Caki2 (cell line): ENCODE results near the gene MPI. TPM values are rescaled to one million over a fixed set of nuclear protein-coding genes. Genes with fewer than 3 reads are reported as not detected.
"Not testable (repeated sequence)": the region's sequence is repeated elsewhere in the genome, so short reads cannot be mapped to it uniquely, and the experiment has no call there.

ENCODE experiments used
- DNase-seq: peaks from one replicate; pipeline ENCODE4 v3.0.0-alpha.2; 2015; ENCODE audit warnings: low read depth
- in situ Hi-C: cut with HindIII; loops from 2 replicates; pipeline ENCODE4 v1.10.0; 2016; ENCODE audit warnings: low sequenced_read_pairs, low pct_unique_long_range_greater_than_20kb, mixed read lengths
- total RNA-seq: library from RNA; depleted of rRNA; stranded (reverse); fragments of >200 nt; shearing (Covaris generic); gene quantifications from 2 replicates; pipeline ENCODE4 v1.2.3, GENCODE V29; 2014; ENCODE audit warnings: low replicate concordance

The MPI gene
- total RNA-seq, 1 experiment from 2014 or later: 117 TPM

DNA sequence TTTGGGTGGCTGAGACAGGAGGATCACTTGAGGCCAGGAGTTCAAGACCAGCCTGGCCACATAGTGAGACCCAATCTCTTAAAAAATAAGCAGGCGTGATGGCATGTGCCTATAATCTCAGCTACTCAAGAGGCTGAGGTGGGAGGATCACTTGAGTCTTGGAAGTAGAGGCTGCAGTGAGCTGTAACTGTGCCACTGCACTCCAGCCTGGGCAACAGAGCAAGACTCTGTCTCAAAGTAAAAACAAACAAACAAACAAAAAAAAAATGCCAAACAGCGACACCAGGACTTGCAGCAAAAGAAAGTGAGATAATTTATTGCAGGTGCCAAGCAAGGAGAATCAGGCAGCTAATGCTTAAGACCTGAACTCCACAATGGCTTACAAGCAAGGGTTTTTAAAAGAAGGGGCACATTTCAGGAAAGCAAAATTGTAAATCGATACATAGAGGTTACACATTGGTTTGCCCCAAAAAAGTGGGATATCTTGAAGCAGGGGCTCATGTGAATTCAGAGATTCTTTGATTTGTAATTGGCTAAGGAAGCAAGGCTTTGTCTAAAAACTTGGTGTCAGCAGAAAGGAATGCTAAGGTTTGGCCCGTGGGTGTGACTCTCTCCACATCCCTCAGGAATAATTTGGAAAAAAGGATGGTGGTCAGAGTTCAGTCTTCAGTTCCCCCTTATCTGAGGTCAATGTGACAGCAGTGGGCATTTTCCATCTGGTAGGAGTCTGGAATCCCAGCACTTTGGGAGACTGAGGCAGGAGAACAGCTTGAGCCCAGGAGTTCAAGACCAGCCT is 5.2 kb upstream of the MPI start:
- DNase-seq: no peak
- in situ Hi-C loops: no loop called here

DNA sequence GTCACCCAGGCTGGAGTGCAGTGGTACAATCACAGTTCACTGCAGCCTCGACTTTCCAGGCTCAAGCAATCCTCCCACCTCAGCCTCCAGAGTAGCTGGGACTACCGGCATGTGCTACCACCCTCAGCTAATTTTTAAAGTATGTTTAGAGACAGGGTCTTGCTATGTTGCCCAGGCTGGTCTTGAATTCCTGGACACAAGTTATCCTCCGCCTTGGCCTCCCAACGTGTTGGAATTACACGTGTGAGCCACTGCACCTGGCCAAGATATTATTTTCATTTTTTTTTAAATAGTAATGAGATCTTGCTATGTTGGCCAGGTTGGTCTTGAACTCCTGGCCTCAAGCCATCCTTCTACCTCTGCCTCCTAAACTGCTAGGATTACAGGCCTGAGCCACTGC is 4.4 kb upstream of the MPI start:
- no peak for DNase-seq
- in situ Hi-C loops: no loop called here

DNA sequence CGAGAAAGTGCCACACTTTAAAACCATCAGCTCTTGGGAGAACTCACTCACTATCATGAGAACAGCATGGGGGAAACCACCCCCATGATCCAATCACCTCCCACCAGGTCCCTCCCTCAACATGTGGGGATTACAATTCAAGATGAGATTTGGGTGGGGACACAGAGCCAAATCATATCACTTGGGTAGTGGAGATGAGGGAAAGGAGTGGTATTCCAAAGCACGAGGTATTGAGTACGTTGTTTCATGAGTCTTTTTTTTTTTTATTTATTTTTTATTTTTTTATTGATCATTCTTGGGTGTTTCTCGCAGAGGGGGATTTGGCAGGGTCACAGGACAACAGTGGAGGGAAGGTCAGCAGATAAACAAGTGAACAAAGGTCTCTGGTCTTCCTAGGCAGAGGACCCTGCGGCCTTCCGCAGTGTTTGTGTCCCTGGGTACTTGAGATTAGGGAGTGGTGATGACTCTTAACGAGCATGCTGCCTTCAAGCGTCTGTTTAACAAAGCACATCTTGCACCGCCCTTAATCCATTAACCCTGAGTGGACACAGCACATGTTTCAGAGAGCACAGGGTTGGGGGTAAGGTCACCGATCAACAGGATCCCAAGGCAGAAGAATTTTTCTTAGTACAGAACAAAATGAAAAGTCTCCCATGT is 2.2 kb upstream of the MPI start:
- DNase-seq, in situ Hi-C loops: not testable (repeated sequence)

DNA sequence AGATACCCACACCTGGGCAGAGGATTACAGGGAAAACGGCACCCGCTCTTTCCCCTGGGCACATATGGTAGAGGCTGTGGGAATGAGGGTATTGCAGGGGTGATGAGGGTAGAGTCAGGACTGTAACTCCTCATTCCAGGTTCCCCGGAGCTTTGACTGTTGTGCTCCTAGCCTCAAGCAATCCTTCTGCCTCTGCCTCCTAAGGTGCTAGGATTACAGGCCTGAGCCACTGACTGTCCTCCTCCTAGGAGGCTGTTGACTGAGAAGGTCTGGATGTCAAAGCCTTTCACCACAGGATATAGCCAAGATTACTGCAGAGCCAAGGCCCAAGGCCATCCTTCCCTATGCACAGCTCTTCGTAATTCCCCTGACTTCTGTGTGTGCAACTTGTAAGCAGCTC is 1.1 kb upstream of the MPI start:
- no peak for DNase-seq
- in situ Hi-C loops: no loop called here

DNA sequence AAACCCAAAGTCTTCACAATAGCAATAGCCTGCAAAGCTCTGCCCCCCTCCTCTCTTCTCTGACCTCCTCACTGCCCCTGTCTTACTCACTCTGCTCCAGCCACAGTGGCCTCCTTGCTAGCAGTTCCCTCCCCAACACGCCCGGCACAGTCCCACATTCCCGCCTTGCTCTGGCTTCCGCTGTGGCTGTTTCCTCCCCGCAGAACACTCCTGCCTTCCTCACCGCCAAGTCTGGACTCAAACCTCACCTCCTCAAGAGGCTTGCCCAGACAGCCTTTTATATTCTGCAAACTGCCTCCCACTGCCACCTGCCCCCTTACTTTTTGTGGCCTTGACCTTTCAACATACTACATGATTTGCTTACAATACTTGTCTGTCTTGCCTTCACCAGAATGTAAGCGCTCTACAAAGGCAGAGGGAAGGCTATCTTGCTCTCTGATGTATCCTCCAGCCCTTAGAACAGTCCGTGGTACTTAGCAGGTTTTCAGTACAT is 406 bp upstream of the MPI start:
- in situ Hi-C loops: no loop called here
- no peak for DNase-seq

DNA sequence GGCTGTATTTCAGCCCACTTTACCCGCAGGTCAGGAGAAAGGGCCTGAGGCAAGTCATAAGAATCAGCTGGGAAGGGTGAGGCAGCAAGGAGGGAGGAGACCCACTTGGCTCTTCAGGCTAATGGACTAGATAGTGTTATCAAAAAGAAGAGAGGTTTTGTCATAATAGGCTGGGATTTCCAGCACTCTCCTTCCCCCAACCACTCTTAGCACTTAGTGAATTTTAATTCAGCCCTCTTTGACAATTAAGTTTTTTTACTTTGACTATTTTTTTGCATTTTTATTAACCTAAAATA is 771 bp downstream of the MPI start:
- no peak for DNase-seq
- in situ Hi-C loops: no loop called here

DNA sequence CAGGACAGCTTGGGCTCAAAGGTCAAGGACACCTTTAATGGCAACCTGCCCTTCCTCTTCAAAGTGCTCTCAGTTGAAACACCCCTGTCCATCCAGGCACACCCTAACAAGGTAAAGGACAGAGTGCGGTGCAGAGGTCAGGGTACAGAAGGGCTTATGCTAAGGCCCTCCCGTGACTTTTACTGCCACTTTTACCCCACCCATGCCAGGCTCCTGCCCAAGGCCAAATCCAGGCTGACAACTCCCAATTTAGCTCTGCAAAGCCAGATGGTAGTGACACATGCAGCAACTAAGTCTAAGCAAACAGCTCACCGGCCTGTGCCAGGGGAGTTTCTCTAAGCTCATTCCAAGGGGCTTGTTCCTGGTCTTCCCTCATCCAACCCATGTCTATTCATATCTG is 1.6 kb downstream of the MPI start:
- DNase-seq: no peak
- in situ Hi-C loops: no loop called here

DNA sequence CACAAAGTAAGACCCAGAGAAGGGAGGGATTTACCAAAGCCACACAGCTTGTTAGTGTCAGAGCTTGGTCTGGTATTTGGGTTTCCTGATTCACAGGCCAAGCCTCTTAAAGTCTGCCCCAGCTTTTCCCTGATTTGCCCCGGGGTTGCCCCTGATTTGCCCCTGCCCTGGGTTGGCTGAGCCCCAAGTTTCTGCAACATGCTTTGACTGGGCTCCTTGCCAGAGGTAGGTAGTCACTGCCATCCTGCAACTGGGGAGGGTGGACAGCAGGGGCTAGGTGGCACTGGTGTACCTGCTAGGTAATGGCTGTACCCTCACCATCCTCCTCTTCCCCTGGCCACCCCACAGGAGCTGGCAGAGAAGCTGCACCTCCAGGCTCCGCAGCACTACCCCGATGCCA is 2.5 kb downstream of the MPI start:
- in situ Hi-C loops: no loop called here
- no peak for DNase-seq

DNA sequence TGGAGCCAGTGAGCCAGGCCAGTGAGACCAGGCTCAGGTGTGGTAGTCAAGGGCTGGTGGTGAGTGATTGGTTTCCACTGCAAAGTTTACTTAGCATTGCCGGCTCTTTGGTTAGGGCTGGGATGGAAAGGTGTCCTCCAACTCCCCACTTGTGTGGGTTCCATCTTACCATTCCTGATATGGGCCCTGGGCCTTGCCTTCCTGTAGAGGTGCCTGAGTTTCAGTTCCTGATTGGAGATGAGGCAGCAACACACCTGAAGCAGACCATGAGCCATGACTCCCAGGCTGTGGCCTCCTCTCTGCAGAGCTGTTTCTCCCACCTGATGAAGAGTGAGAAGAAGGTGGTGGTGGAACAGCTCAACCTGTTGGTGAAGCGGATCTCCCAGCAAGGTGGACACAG is 3.1 kb downstream of the MPI start:
- no peak for DNase-seq
- in situ Hi-C loops: no loop called here

DNA sequence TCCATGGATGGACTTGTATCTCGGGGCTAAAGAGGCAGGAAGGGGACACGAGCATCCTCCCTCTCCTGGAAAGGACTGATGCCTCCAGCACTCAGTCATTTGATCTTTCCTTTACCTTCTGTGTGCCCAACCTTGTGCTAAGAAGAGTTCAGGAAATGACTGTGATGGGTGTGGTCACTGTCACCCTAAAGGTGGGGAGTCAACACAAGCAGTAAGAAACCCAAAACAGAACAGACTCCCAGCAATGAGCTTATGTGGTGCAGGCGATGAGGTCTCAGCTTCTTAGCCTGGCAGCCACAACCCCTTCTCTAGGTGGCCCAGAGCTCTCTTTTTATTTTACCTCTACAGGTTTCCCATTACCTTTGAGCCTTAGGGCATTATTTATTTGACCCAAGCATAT is 3.8 kb downstream of the MPI start:
- in situ Hi-C loops: no loop called here

DNA sequence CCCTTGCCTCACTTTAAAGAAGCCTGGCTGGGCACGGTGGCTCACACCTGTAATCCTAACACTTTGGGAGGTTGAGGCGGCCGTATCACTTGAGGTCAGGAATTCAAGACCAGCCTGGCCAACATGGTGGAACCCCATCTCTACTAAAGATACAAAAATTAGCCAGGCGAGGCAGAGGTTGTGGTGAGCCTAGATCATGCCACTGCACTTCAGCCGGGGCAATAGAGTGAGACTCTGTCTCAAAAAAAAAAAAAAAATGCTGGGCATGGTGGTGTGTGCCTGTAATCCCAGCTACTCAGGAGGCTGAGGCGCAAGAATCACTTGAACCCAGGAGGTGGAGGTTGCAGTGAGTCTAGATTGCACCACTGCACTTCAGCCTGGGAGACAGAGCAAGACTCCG is 4.5 kb downstream of the MPI start:
- DNase-seq, in situ Hi-C loops: not testable (repeated sequence)

More for the DNA sequence above, 3.8 kb downstream of the MPI start:
- no peak for DNase-seq

DNA sequence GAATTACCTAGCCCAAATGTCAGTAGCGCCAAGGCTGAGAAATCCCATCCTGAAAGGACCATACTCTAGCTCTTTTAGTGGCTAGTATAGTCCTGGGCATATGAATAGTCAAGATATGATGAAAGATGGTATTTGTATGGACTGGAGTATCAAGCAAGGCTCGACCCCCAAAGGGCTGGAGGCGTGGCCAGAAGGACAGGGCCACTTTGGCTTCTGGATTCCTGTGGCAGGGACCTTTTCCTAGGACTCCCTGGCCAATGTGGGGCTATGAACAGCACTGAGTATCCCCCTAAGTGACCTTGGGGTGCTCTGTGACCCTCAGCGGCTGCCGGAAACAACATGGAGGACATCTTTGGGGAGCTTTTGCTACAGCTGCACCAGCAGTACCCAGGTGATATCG is 6.0 kb downstream of the MPI start:
- in situ Hi-C loops: no loop called here

DNA sequence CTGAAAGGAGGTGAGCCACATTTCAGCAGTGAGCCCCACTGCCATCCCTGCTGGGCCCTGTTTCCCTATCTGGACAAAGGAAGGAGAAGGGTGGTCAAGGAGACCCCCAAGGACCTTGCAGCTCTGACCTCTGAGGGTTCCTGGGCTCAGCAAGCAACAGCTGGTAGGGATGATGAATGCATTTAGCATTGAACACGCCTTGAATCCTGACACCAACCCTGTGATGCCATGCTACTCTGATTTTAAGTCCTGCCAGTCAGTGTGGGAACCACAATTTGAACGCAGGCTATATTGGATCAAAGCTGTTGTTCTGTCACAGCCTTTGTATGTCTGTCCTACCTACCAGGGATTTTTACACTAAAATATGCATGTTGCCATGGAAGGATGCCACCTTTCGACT is 6.5 kb downstream of the MPI start:
- no peak for DNase-seq
- in situ Hi-C loops: no loop called here

More for the DNA sequence above, 6.0 kb downstream of the MPI start:
- no peak for DNase-seq

DNA sequence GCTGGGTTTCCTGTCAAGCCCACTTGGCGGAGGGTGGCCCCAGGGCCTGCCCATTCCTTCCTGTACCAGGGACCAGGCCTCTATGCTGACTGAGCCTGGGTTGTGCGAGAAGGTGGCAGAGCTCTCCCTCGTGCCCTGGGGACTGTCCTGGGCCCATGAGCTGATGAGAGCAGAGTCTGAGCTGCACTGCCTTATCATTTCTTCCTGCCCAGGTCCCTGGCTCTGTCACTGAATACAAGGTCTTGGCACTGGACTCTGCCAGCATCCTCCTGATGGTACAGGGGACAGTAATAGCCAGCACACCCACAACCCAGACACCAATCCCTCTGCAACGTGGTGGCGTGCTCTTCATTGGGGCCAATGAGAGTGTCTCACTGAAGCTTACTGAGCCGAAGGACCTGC is 7.5 kb downstream of the MPI start:
- DNase-seq: no peak
- in situ Hi-C loops: no loop called here

DNA sequence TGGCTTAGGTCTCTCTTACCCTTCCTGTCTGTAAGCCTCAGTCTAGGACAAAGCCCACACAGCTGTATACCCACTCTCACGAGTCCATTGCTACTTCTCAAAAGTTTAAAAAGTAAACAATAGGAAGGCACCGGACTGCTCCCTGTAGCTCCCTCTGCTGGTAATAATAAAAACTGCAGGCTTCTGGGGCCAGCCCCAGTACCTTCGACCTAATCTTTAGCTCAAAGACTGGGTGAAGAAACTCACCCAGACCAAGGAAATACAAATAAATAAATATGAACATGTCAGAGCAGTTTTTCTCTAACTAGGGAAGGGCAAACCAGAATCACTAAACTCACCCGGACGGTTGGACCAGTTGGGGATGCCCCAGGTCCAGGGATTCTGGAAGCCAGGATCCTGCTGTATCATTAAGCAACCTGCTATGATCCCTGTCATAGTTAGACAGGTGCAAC is 11.8 kb downstream of the MPI start:
- in situ Hi-C loops: no loop called here

DNA sequence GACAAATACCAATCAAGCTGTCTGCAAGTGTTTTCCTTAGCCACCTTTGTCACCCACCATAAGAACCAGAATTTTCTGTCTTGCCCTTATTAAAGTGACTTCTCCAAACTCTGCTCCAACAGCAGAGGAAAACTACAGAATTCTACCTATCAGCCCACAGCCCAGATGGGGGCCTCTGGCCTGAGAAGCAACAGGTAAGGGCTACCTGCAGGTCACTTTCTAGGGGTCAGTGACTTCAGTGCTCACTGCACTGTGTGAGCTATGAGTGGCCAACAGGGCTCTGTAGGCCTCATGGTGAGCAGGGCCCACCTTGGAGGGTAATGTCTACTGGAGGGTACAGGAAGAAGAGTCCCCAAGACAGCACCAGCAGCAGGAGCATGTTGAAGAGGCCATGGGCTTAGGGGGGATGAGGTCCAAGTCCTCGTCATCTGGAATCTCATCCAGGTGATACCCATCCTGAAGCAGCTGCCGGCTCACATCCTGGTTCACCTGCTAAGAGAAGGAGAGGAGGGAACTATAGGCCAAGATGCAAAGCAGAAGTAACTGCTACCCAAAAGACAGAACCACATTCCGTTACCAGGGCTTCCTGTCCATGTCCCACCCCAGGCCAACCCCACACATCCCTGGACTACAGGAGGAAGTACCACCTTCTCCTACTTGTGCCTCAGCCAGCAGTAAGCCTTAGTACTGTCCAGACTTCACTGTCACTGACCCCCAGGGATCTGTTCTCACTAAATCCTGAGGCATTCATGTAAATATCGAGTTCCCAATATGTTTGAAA is 12.6 kb downstream of the MPI start:
- DNase-seq: no peak
- in situ Hi-C loops: no loop called here

More for the DNA sequence above, 11.8 kb downstream of the MPI start:
- DNase-seq: peak; percentile 58

DNA sequence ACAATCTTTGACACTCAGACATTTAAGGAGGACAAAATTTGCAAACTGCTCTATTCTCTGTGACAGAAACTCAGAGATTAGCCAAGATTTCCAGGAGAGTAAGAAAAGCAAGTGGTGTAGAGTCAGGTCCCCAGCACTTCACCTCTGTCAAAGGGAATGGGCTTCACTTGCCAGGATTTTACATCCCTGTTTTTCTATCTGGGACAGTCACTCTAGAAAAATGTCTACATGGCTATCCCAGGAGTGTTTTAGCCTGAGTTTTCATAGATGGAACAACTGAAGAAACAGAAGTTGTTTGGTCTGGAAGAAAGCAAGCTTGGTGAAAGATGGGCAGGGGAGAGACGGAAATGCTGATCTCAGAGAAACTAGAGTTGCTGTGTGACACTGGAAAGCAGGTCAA is 13.8 kb downstream of the MPI start:
- no peak for DNase-seq
- in situ Hi-C loops: no loop called here

DNA sequence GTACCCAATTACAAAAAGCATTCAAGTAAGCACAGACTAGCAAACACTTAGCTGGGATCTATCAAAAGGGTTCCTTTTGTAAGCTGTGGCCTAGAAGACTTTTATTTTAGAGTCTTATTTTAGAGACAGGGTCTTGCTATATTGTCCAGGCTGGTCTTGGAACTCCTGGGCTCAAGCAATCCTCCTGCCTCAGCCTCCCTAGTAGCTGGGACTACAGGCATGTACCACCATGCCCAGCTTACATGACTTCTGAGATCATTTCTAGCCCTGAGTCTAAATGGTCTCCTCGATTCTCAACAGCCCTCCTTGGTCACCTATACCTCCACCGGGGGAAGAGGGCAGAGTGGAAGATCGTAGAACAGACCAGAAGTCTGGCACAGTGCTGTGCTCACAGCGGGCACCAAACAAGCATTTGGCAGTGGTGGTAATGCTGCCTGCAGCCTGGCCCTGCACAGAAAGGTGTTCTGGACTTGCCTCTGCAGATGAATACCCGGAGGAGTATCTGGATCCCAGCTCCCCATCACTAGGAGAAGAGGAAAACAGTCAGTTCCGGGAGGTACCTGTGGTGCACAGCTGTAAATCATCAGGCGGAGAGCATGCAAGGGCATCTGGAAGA is 14.5 kb downstream of the MPI start:
- in situ Hi-C loops: no loop called here
- no peak for DNase-seq

DNA sequence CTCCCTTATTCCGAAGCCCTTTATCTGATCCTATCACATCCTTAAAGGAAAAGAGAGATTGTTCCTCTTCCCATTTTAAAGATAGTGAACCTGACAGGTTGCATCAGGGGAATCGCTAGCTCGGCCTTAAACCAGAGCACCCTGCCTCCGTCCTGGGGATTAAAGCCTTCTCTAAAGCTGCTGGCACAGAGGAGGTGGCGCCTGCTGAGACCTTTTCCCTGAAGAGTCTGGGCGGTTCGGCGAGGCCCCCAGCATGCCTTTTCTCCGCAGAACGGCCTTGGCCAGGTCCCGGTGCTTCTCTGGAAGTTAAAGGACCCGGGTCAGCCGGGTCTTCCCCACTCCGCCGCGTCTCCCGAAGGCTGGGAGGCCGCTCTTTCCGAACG is 16.2 kb downstream of the MPI start:
- in situ Hi-C loops: no loop called here
- DNase-seq: no peak
